ENCODE data around the gene FAHD2B.
"Not testable (repeated sequence)": the region's sequence is repeated elsewhere in the genome, so short reads cannot be mapped to it uniquely, and the experiment has no call there.

Gene FAHD2B

DNA sequence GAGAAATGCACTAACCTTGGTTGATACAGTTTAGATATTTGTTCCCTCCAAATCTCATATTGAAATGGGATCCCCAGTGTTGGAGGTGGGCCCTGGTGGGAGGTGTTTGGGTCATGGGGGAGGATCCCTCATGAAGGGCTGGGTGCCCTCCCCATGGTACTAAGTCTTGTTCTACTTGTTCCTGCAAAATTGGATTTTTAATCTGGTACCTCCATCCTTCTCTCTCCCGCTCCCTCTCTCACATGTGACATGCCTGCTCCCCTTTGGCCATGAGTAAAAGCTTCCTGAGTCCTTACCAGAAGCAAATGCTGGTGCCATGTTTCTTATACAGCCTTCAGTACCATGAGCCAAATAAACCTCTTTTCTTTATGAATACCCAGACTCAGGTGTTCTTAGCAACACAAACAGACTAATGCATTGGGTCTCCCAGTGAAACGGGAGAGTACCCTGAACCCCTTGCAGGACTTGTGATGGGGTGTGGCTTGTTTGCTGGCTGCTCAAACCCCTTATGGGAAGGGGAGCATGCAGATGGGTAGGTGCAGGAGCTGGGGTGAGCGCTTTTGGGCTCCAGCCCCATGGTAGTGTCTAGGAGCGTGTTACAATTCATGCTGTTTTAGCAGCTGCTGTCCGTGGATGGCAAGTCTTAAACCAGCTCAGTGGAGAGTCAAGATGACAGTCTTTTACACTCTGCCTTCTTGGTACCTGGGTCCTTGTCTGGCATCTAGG is 27.2 kb downstream of the FAHD2B start:
- DNase-seq (ENCODE audit: low read depth), result no peak

DNA sequence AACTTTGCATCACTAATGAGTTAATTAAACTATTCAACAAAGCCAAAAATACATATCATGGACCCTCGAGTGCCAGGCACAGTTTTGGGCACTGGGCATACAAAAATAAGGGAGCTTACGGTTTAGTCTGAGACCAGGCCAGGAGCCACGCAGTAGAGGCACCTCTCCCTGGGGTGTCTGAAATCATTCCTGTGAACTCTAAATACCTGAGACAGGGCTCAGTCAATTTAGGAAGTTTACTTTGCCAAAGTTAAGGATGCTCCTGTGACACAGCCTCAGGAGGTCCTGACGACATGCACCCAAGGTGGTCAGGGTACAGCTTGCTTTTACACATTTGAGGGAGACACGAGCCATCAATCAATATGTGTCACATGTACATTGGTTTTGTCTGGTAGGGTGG is 28.7 kb downstream of the FAHD2B start:
- not testable (repeated sequence) for DNase-seq (ENCODE audit: low read depth)

DNA sequence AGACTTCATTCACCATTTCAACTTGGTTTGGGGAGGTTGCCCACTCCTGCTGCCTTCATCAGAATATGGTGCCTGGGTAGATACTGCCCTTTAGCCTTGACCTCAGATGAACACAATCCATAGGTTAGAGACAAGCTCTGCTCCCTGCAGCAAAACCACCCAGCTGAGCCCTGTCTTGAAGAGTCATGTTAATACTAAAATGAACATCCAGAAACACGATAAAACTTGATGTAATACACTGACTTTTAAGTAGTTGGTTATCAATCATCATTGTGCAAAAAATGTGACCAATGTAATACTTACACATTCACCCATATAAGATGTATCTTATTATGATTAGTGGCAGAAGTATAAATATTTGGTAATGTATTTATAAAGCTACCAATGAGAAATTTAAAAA is 32.7 kb downstream of the FAHD2B start:
- not testable (repeated sequence) for DNase-seq (ENCODE audit: low read depth)

DNA sequence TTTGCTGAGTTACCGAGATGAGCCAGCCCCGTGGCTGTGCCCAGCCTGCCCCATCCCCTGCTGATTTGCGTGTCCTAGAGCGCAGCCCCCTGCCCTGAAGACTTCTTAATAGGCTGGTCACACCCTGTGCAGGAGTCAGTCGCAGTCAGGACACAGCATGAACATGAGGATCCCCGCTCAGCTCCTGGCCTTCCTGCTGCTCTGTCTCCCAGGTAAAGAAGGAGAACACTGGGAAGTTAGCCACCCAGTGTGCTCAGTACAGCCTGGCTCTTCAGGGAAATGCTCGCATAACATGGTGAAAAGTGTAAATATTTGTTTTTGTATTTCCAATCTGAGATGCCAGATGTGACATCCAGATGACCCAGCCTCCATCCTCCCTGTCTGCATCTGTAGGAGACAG is 34.9 kb downstream of the FAHD2B start:
- DNase-seq (ENCODE audit: low read depth), result not testable (repeated sequence)

DNA sequence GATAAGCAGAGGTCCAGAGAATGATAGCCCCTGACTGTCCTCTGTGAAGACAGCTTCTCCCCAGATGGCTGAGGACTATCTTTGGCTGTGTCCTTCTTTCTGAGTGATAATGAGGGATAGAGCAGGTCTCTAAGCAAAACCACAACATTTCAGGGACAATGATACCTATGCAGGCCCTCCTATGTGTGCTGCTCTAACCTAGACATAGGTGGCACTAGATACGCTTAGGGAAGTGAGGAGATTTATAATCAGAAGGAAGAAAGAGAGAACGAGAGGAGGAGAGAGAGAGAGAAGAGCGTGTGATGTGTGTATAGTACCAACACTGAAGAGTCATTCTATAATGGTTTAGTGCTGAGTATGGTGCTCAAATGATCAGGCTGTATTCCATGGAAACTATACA is 38.5 kb downstream of the FAHD2B start:
- DNase-seq (ENCODE audit: low read depth), result not testable (repeated sequence)

DNA sequence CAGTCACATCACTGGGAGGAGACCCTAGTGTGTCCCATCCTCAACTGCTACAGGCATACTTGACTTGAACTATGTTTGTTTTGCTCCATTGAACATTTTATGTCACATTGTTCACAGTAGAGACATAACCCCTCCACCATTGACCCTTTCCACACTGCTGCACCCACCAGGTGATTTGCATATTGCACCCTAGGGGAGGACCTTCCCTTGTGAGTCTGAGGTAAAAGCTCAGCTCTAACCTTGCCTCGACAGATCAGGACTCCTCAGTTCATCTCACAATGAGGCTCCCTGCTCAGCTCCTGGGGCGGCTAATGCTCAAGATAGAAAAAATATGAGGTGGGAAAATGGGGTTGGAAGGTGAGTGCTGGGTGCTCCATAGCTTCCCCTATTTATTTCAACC is 44.6 kb downstream of the FAHD2B start:
- not testable (repeated sequence) for DNase-seq (ENCODE audit: low read depth)

DNA sequence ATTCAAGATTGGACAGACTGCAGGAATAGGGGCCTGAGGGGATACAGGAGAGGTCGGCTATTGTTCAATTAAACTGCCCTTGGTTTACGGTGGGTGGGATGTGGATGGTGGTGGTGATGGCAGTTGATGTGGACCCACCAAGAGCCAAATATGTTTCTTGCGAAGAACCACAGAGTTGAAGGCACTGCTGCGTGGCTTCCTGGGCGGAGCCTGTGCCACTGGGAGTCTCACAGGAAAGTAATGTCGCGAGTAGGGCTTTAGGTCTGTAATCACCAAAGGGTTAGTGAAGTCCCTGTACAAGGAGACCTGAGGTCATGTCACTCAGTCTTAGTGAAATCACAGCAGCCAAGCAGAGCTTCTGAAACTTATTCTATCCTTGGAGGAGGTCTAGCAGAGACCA is 46.2 kb downstream of the FAHD2B start:
- DNase-seq (ENCODE audit: low read depth), result not testable (repeated sequence)

DNA sequence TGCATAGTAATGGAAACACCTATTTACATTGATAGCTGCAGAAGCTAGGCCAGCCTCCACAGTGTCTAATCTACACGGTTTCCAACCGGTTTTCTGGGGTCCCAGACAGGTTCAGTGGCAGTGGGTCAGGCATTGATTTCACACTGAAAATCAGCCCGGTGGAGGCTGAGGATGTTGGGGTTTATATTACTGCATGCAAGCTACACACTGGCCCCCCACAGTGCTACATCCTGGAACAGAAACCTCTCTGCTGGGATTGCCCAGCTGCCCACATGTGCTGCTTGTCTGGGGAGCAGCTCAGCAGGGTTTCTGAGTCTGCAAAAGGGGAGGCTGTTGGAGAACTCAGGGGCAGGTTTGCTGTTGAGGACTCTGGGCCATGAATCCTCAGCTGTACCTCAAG is 48.0 kb downstream of the FAHD2B start:
- not testable (repeated sequence) for DNase-seq (ENCODE audit: low read depth)

DNA sequence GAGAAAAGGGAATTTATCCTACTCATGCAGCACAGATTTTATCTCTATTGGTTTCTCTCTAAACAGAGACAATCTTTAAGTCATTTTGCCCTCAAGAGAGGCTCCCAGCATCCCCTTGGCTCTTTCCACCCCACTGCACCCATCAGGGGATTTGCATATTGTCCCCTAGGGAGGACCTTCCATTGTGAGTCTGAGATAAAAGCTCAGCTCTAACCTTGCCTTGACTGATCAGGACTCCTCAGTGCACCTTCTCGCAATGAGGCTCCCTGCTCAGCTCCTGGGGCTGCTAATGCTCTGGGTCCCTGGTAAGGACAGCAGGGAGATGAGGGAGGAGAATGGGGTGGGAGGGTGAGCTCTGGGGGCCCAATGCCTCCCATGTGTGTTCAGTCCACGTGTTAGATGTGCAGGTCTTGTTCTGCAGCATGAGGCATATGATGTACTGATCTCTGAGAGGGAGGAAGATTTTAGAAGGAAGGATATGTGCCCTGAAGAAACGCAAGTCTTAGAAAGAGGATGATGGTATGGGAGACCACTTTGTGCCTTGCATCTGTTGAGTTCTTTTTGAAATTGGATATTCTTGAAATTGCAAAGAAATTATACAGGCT is 48.7 kb downstream of the FAHD2B start:
- DNase-seq (ENCODE audit: low read depth), result not testable (repeated sequence)

All from iris pigment epithelial cell (primary cell).